T-helper 22 cell (primary cell): ENCODE results near the gene CD79A.
"Not testable (repeated sequence)": the region's sequence is repeated elsewhere in the genome, so short reads cannot be mapped to it uniquely, and the experiment has no call there.

ENCODE experiments used
- DNase-seq: peaks from one replicate; pipeline ENCODE4 v3.0.0-alpha.2; 2020; ENCODE audit warnings: low read depth

Gene CD79A

DNA sequence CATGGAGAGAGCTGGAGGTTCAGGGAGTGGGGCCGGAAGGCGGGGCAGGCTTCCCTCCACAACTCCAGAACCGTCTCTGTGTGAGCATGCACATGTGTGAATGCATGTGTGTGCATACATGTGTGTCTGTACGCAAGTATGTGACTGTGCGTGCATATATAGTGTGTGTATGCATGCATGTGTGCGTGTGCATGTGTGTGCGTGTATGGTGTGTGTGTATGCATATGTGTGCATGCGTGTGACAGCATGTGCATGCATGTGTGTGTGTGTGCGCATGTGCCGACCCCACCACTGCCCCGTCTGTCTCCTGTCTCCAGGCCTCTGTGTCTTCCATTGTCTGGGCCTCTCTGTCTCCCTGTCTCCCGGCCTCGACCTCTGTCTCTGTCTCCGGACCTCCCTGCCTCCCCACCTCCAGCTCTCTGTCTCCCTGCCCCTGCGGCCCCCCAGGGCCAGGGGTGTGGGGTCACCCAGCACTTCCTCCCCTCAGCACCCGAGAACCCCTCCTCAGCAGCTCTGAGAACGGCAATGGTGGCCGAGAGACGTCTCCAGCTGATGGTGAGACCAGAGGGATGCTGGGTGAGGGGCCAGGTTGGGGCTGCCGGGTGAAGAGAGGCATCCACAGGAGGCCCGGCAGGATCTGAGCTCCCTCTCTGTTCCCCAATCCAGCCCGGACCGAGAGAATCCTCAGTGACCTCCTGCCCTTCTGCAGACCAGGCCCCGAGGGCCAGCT lies 28.4 kb downstream of the CD79A start:
- no peak for DNase-seq

DNA sequence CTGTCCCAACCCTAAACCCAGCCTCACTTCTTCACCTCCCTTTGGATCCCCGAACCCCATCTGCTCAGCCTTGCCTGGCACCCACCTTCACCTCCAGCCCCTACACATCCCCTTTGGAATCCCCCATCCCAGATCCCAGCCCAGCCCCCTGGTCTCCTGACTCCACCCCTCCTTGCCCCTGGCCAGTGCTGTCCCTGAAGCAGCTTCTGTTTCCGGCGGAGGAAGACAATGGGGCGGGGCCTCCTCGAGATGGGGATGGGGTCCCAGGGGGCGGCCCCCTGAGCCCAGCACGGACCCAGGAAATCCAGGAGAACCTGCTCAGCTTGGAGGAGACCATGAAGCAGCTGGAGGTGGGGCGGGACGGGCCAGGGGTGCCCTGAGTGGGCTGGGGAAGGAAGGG lies 29.2 kb downstream of the CD79A start:
- DNase-seq: no peak

DNA sequence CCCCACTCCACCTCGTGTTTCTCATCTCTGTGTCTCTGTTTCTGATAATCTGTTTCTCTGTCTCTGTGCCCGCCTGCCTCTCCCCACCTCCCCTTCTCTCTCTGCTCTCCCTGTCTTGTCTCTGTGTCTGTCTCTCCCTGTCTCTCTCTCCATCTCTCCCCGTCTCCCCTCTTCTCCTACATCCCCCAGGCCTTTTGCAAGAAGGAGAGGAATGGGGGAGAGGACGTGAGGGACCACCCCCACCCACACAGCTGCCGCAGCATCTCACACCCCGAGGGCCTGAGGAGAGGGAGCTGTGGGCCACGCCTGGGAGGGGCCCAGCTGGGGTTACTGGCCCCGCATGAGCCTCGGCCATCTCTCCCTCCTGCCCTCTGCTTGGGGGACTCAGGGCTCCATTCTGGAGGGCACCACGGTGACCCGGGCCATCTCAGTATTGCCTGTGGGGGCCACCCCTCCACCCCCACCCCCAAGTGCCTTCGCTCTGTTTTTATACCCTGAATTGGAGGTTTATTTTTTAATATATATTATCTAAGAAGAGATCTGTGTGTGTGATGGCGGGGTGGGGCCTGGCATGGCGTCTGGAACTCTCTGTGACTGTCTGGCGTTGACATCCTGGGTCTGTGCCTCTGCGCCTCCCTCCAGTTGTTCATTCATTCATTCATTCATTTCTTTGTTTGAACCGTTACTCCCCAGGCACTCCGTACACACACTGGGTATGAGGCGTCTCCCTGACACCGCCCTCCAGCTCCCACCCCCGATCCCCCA lies 30.0 kb downstream of the CD79A start:
- DNase-seq: no peak

DNA sequence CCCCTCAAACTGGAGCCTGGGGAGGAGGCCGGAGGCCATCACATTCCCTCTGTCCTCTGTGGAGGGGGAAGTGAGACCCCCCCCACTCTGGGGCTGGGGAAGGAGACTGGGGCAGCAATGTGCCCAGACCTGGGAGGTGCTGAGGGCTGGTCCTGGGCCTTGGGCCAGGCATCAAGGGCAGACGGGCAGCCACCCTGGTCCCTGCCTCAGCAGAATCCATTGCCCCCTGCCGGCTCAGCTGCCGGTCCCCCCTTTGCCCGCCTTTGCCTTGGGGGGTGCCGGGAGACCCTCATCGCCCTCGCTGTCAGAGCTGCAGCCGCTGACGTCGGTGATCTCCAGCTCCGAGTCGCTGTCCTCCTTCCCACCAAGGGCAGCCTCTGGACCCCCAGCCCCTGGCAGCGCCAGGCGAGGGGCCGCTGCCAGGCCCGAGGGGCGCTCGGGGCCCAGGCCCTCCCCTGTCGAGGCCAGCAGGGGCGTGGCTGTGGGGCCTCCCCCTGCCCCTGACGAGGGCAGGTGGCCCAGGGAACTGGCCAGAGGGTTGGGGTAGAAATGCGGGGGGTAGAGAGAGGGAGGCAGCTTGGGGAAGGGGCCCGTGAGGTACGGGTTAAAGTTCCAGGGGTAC lies 31.0 kb downstream of the CD79A start:
- DNase-seq: no peak

DNA sequence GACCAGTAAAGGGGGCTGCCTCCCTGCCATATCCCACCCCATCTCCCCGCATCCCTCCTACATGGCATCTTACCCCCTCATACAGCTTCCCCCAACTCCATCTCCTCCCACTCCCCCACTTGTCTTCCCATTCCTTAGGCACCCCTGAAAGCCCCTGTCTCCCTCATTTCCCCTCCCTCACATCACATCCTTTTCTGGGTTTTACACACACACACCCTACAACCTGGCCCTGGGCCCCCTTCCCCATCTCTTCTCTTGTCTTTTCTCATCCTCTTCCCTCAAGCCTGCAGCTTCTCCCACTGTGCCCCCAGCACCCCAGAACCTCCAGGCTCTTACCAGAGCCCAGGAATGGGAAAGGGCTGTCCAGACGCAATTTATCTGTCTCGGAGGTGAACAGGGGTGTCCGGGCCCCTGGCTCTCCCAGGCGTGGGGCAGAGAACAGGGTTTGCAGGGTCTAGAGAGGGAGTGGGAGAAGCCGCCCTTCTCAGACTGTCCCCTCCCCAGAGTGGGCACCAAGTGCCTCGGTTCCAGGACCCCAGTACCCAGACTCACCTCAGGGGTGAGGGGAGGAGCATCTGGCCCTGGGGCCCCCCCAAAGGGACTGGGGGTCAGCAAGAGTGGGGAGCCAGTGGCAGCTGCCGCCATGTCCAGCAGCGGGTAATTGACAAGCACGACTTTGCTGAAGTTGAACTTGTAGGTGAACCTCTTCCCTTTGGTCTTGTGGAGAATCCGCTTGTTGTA lies 31.8 kb downstream of the CD79A start:
- DNase-seq: no peak

DNA sequence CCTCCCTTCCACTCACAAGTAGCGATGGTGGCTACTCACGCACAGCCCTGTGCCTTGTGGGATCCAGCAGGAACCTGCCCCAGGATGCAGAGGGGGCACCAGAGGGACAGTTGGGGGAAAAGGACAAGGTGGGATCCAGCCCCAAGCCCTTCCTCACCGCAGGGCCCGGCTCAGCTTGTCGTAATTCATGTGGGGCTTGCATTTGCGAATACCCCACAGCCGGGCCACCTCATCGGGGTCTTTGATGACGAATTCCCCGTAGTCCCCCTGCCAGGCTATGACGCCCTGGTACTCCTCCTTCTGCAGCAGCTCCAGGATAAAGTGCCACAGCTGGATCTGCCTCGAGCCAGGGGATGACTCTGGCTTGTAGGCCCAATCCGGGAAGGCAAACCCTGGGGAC lies 32.6 kb downstream of the CD79A start:
- no peak for DNase-seq

DNA sequence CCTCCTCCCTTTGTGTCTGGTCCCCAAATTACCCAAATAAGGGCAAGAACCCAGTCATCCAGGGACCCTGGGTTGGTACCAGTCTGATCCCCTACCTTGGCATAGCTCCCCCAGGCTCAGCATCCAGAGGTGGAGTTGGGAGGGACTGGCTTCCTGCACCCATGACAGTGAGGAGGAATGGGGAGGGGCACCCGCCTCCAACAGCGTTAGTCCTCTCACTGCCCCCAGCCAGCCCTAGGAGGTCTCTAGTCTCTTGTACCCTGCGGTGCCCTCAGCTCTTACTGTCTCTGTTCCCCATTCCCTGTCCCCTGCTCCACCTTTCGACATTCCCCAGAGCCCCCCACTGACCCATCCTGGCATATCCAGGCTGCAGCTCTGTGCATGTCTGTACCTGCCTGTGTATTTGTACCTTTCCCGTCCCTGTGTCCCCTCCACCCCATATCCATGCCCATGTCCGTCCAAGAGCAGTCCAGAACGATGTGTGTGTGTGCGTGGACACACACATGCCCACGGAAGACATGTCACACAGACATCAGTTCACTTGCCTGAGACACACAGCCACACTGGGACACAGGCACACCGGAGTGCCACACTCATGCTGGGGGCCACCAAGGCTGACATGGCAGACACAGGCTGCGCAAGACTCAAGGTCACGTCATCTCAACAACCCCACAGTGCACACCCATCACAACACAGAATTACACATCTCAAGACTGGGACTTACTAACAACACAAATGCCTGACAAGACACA lies 33.3 kb downstream of the CD79A start:
- DNase-seq: no peak

DNA sequence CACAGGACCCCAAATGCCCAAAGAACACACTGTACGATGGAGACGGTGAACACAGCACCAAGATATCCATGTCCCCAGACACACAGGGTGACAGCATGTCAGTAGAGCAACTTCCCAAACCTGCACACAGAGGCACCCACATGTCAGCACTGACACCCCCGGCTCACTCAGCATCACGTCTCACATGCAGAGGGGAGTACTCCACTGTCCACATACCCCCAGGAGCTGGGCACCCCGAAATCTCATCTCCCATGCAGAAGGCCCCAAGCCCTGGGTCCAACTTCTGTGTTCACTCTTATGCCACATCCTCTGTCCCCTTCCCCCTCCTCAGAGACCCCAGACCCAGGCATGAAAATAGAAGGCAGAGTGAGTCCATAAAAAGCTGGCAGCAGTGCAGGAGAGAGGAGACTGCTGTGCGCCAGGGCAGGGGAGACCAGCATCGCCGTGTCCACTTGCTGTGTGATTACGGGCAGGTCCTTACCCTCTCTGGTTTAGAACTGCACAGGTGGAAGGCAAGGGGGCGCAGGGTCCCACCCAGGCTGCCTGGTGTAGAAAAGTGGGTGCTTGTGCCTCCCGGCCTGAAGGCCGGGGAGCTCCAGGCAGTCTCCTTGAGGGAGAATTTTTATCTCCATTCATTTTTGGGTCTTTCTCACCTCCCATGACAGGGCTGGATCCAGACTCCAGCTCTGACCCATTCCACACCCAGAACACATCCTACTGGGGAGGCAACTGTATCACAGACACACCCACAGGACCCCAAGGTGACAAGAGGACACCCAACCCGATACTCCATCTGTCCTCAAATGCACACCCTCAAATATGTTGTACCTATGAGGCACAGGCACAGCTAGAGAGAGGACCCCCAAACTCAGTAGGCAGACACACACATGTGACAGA lies 34.2 kb downstream of the CD79A start:
- no peak for DNase-seq

DNA sequence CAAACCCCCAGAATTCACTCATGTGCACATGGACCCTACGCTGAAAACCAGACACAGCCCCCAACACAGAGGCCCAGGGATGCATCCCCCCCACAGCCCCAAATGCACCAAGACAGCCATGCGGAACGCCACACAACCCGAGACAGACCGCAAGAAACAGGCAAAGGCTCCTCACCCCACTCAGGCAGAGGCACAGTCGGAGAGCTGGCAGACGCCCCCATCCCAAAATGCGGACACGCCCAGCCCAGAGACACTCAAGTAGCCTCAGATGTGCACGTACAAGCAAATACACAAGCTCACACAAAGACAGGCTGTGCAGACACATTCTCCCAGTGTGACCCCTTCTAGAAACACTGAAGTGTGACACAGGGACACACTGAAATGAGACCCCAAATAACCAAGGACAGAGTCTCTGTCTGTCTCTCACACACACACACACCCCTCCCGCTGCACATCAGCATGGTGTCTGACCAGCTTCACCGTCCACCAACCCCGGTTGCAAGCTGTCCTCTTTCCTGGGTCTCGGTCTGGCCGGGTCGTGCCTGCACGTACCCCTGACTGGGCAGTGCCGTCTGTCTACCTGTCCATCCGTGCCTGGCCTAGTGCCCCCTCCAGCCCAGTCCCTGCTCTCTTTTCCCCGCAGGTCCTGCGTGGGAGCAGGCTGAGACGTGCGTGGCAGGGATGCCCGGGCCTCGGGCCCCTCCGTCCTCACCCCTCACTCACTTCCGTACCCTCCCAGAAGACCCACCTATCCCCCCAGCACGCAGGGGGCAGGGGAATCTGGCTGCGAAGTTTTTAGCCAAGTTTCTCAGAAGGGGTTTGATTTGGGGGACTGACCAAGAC lies 35.0 kb downstream of the CD79A start:
- DNase-seq: no peak

DNA sequence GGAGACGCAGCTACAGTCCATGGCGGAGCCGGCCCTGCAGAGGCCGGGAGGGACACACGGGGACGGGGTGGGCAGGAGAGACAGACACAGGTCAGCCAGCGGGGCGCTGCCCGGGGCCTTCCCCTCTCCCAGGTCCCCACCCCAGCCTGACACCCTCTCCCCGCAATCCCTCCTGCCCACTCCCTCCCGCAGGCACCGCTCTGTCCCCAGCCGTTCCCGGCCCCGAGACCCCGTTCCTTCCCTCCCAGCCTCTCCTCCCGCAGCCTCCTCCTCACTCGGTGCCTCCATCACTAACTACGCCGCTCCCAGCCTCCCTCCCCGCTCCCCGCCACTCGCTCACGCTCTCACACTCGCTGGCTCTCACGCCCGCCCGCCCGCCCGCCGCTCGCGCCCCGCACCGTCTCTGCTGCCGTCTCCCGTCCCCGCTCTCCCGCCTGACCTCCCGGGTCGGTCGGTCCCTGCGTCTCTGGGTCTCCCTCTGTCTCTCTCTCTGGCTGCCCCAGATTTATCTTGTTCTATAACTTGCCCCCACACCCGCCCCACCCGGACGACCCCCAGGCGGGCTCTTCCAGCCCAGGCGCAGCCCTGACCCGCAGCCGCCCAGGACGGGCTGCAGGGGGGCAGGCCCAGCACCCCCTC lies 35.9 kb downstream of the CD79A start:
- DNase-seq: no peak

DNA sequence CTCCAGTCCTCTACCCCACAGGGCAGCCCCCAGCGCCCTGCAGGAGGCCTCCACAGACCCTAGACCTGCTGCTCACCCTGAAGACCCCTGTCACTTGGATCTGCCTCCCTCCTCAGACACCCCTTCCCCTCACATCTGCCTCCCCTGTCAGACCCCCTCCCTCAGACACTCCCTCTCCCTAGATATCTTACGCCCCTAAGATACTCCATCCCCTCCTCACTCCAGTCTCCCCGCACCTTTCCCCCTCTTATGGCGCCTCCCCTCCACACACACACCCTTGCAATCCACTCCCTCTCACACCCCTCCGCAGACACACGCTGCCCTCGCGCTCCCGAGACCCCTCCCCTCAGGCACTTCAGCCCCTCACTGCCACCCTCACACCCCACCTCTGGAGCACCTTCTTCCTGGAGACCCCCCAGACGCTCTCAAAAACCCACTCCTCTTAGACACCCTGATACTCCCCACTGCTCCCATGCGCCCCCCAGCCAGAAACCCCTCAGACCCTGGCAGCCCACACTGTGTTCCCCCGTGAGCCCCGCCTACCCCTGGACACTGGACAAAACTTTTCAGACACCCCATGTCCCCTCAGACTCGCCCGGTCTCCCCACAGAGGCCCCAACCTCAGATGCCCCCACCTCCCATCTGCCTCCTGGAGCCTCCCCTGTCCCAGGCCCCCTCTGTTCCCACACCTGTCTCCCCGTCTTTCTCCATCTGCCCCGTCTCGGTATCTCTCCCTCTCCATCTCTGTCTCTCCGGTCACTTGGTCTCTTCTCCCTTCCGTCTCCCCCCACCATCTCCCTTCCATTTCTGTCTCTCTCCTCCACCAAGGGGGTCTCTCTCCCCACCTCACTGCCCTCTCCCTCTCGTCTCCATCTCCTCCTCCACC lies 36.7 kb downstream of the CD79A start:
- no peak for DNase-seq

DNA sequence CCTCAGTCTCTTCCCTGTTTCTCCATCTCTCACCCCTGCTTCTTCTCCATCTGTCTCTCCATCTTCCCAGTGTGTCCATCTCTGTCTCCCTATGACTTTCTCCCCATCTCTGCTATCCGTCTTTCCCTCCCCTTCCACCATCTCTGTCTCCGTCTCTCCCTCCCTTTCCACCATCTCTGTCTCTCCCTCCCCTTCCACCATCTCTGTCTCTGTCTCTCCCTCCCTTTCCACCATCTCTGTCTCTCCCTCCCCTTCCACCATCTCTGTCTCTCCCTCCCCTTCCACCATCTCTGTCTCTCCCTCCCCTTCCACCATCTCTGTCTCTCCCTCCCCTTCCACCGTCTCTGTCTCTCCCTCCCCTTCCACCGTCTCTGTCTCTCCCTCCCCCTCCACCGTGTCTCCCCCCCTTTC lies 37.4 kb downstream of the CD79A start:
- not testable (repeated sequence) for DNase-seq

DNA sequence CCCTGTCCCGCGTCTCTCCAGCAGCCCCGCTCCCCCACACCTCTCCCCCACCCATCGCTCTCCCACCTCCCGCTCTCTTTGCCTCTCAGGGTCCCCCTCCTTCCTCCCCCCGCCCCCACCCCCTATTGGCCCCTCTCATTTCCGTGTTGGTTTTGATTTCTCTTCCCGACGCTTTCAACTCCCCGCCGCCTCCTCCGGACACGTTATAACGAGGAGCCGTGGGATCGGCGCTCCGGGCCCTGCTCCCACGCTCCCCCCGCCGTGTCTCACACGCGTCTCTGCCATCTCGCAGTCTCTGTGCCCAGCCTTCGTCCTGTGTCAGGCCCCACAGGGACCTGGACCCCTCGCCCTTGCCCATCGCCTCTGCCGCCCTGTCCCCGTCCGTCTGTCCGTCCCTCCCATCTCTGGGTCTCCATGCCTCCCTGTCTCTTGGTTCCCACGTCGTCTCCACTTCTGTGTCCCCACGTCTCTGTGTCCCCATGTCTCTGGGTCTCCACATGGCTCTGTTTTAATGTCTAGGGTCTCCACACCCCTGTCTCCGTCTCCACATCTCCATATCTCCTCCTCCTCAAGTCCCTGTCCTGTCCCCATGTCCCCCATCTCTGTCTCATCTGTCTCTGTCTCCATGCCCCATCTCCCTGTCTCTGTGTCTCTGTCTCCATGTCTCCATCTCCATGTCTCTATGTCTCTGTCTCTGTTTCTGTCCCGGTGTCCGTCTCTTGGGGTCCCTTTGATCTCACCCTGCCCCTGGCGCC lies 38.1 kb downstream of the CD79A start:
- DNase-seq: no peak

DNA sequence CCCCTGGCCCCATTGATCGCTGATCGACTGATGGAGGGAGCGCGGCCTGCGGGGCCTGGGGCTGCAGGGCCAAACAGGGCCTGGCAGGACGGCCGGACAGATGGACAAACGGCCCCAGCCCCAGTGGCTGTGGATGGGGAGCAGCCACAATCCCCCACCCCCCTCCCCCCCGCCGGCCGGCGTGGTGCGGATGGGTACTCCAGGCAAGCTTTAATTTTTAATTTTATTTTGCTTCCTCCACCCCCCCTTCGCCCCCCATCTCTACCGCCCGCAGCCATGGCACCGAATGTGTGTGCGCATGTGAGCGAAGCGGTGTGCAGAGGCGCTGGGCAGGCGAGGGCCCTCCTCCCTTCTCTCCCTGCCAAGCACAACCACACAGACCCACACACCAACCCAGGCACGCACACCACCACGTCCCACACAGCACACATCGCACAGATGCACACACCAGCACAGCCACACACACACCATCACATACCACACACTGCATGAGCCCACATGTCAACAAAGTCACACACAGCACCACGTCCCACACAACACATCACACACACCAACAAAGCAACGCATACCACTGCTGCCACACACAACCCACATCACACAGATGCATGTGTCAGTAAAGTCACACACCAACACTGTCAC lies 38.8 kb downstream of the CD79A start:
- no peak for DNase-seq

DNA sequence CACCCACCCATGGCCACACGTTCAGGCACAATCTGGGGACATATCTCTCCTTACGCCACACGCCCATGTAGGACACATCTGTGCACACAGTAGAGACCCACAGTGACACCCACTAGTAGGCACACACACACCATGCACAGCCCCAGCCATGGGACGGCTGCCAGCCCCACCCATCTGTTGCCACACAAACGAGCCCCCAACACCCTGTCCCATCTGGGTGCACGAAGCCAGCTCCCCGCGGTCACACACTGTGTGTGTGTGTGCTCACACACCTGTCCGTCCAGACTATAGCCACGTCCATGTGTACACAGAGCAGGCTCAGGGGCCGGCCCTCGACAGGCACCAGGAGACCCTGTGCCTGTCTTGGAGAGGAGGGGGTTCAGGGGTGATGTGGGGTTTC lies 40.6 kb downstream of the CD79A start:
- DNase-seq: no peak

DNA sequence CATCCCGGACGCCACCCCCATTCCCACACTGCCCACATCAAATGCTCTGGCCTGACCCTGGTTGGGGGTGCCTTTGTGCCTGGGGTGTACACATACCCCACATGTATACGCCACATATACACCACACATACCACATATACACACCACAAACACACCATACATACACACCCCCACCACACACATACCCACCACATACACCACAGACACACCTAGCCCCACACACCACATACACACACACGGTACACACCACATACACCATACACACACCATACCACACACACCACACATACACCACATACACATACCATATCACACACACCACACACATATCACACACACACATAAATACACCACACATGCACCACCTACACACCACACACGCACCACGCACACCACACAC lies 41.0 kb downstream of the CD79A start:
- no peak for DNase-seq

DNA sequence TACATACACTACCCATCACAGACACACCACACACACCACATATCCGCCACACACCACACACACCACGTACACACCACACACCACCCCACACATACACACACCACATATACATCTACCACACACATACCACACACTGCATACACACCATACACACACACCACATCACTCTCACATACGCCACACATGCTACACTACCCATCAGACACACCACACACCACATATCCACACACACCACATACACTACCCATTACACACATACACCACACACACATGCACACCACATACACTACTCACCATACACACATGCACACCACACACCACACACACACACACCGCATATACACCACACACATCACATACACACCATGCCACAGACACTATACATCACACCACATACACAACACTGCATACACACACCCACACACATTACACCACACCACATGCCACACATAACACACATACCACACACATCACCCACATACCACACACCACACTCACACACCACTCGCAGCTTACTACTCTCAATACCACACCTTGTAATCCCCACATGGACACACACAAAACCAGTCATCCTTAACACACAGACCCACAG lies 41.7 kb downstream of the CD79A start:
- no peak for DNase-seq
